GM12878 (cell line): ENCODE measurements around the gene FZD10. TPM values are rescaled to one million over a fixed set of nuclear protein-coding genes. Genes with fewer than 3 reads are reported as not detected.

ENCODE experiments used
- ATAC-seq: fragments of 200-7000 bp; cut with Tn5 transposase; 3 replicates; pipeline ENCODE4 v1.9.1; 2020; ENCODE audit warnings: mild to moderate bottlenecking, moderate library complexity
- BruUV-seq: library from RNA; stranded (reverse); fragments of 400-500 nt; replicated peaks from 2 replicates; lab custom pipeline; 2021; lab: Mats Ljungman, UMichigan
- CTCF ChIA-PET: fragments of 300-600 bp; sonication (Branson Sonifier 250); formaldehyde crosslinking; extraction: SDS; loops from one replicate; lab custom pipeline; 2021; ENCODE audit warnings: inconsistent platforms; lab: Yijun Ruan, JAX
- POLR2A ChIA-PET: fragments of 350-600 bp; formaldehyde crosslinking; extraction: SDS; loops from one replicate; lab custom pipeline; 2021; ENCODE audit warnings: inconsistent platforms; lab: Charles Lee
- RAD21 ChIA-PET: fragments of 300-600 bp; sonication (Branson Sonifier 250); formaldehyde crosslinking; loops from one replicate; lab custom pipeline; 2023; ENCODE audit warnings: antibody characterized with exemption; ENCODE audit not compliant: unreplicated experiment; lab: Charles Lee
- SMC1A ChIA-PET: fragments of 300-600 bp; sonication (Branson Sonifier 250); formaldehyde crosslinking; loops from one replicate; lab custom pipeline; 2023; ENCODE audit not compliant: unreplicated experiment, uncharacterized antibody; lab: Charles Lee
- DNase-seq: peaks from one replicate; pipeline ENCODE4 v3.0.0-alpha.2; 2011; ENCODE audit warnings: low read depth, low spot score
- FAIRE-seq: peaks from 3 replicates; lab custom pipeline; 2011; peaks lifted over from hg19 to GRCh38; lab: Jason Lieb, UNC
- H2AFZ ChIP-seq: 2 replicates; pipeline ENCODE4 v1.6.0; 2011; ENCODE audit warnings: low read depth, low read length, control low read depth; ENCODE audit not compliant: control insufficient read depth
- H3K27ac ChIP-seq: 2 replicates; pipeline ENCODE4 v1.5.1; 2011; ENCODE audit warnings: control low read depth; ENCODE audit not compliant: control insufficient read depth, insufficient read depth
- H3K27me3 ChIP-seq, 2 experiments: replicated peaks in 1 of 2; 2 replicates each; pipeline versions ENCODE4 v1.6.0 to v1.6.1; 2011; ENCODE audit warnings: low read length in 1 of 2; ENCODE audit not compliant: control insufficient read depth in 2 of 2, insufficient read depth in 2 of 2
- H3K36me3 ChIP-seq, 2 experiments: 2 replicates each; pipeline ENCODE4 v1.5.1; 2011; ENCODE audit warnings: low read length in 1 of 2; ENCODE audit not compliant: control insufficient read depth in 2 of 2, insufficient read depth in 2 of 2
- H3K4me1 ChIP-seq: 2 replicates; pipeline ENCODE4 v1.6.1; 2011; ENCODE audit warnings: mild to moderate bottlenecking, low read length, moderate library complexity, mixed read lengths; ENCODE audit not compliant: control insufficient read depth, insufficient read depth
- H3K4me2 ChIP-seq: 2 replicates; pipeline ENCODE4 v1.6.0; 2011; ENCODE audit warnings: control low read depth; ENCODE audit not compliant: control insufficient read depth, insufficient read depth
- H3K4me3 ChIP-seq: fragments of 200-600 bp; sonication (generic); 2 replicates; pipeline ENCODE4 v1.5.1; 2016
- H3K79me2 ChIP-seq: 2 replicates; pipeline ENCODE4 v1.6.0; 2011; ENCODE audit warnings: low read length; ENCODE audit not compliant: control insufficient read depth, insufficient read depth
- H3K9ac ChIP-seq: 2 replicates; pipeline ENCODE4 v1.8.0; 2011; ENCODE audit warnings: low read length, control low read depth, mixed read lengths; ENCODE audit not compliant: control insufficient read depth, insufficient read depth
- H3K9me3 ChIP-seq: replicated peaks from 3 replicates; pipeline ENCODE4 v1.5.1; 2011; ENCODE audit warnings: mild to moderate bottlenecking, low read length; ENCODE audit not compliant: control insufficient read depth, insufficient read depth
- H4K20me1 ChIP-seq: 2 replicates; pipeline ENCODE4 v1.6.0; 2011; ENCODE audit not compliant: control insufficient read depth, insufficient read depth
- ASH2L ChIP-seq: fragments of 300-600, 200-600 bp; sonication (generic); IDR thresholded peaks from 2 replicates; pipeline ENCODE4 v1.6.1; 2017; ENCODE audit warnings: low read depth, mild to moderate bottlenecking, borderline replicate concordance
- ELK1 ChIP-seq: IDR thresholded peaks from 2 replicates; pipeline ENCODE4 v1.6.1; 2012; ENCODE audit warnings: low read depth, low read length, improper control_type of control experiment
- IKZF1 ChIP-seq: fragments of 450-650 bp; conservative IDR thresholded peaks from 2 replicates; pipeline ENCODE4 v1.6.1; 2017; ENCODE audit warnings: antibody characterized with exemption, mild to moderate bottlenecking
- KAT2A ChIP-seq: conservative IDR thresholded peaks from 2 replicates; pipeline ENCODE4 v1.6.1; 2011; ENCODE audit warnings: low read depth, low read length; ENCODE audit not compliant: control insufficient read depth
- MEF2B ChIP-seq: fragments of 450-650 bp; IDR thresholded peaks from 2 replicates; pipeline ENCODE4 v1.6.1; 2018; ENCODE audit warnings: mild to moderate bottlenecking, moderate library complexity; ENCODE audit not compliant: partially characterized antibody, poor library complexity, severe bottlenecking
- NFYB ChIP-seq: IDR thresholded peaks from 2 replicates; pipeline ENCODE4 v1.6.1; 2011; ENCODE audit warnings: low read depth, mild to moderate bottlenecking, low read length, improper control_type of control experiment, moderate library complexity; ENCODE audit not compliant: insufficient read depth
- PML ChIP-seq: IDR thresholded peaks from 2 replicates; pipeline ENCODE4 v1.6.1; 2012; ENCODE audit warnings: low read length, inconsistent platforms
- POLR2AphosphoS5 ChIP-seq: IDR thresholded peaks from 2 replicates; pipeline ENCODE4 v1.6.1; 2011; ENCODE audit warnings: mild to moderate bottlenecking, low read length, inconsistent platforms
- SIX5 ChIP-seq: IDR thresholded peaks from 2 replicates; pipeline ENCODE4 v1.6.1; 2011; ENCODE audit warnings: mild to moderate bottlenecking, low read depth, low read length, moderate library complexity; ENCODE audit not compliant: severe bottlenecking
- SRF ChIP-seq, 2 experiments: IDR thresholded peaks; 2 replicates each; pipeline ENCODE4 v1.6.1; 2011; ENCODE audit warnings: low read depth in 2 of 2, low read length in 2 of 2, mild to moderate bottlenecking in 1 of 2, moderate library complexity in 1 of 2
- SUZ12 ChIP-seq: fragments of 200-600 bp; sonication (generic); IDR thresholded peaks from one replicate; pipeline ENCODE4 v1.6.1; 2018; ENCODE audit warnings: antibody characterized with exemption, mild to moderate bottlenecking; ENCODE audit not compliant: unreplicated experiment
- TCF3 ChIP-seq: IDR thresholded peaks from 2 replicates; pipeline ENCODE4 v1.6.1; 2012; ENCODE audit warnings: low read depth, mild to moderate bottlenecking, low read length, borderline replicate concordance; ENCODE audit not compliant: insufficient read depth
- ZNF274 ChIP-seq: IDR thresholded peaks from one replicate; pipeline ENCODE4 v1.8.0; 2011; ENCODE audit not compliant: insufficient read length, insufficient read depth
- ZSCAN29 ChIP-seq: fragments of 450-650 bp; IDR thresholded peaks from 2 replicates; pipeline ENCODE4 v1.6.1; 2017; ENCODE audit warnings: mild to moderate bottlenecking, moderate library complexity
- WGBS: methylation state at CpG from one replicate; pipeline ENCODE4 v1.1.6; 2016; ENCODE audit warnings: low lambda C conversion rate; ENCODE audit not compliant: insufficient replicate concordance, insufficient coverage; ENCODE audit errors: missing lambda C conversion rate; 5-methylcytosine and 5-hydroxymethylcytosine counted together
- in situ Hi-C: fragments of 300-500 bp; cut with MboI; formaldehyde crosslinking; loops from 9 replicates; pipeline ENCODE4 v1.14.3; 2018; ENCODE audit warnings: mixed read lengths
- intact Hi-C: fragments of 100-400 bp; cut with micrococcal nuclease; formaldehyde crosslinking; loops from one replicate; pipeline ENCODE4 v1.14.2; 2022; ENCODE audit not compliant: unreplicated experiment
- polyA plus RNA-seq, 11 experiments: library from polyadenylated mRNA; depleted of rRNA in 4 of 11; unstranded in 6 of 11; stranded (reverse) in 5 of 11; fragments of >200 nt; fragmentation: Nextera tagmentation in 4 of 11; fragmentation: Illumina TruSeq in 1 of 11; extraction: Ambion mirVana in 4 of 11; extraction: Trizol in 1 of 11; gene quantifications; 1 replicate in 1 of 11; 2 replicates in 10 of 11; pipeline versions ENCODE4 v1.2.1 to v1.2.3, GENCODE V29; 2011 to 2016; ENCODE audit warnings: inconsistent platforms in 2 of 11, missing spikeins in 2 of 11, low read depth in 1 of 11
- total RNA-seq, 4 experiments: library from RNA; depleted of rRNA in 3 of 4; stranded (reverse); fragments of >200 nt in 3 of 4; fragmentation: Illumina TruSeq in 1 of 4; extraction: Trizol in 1 of 4; gene quantifications; 2 replicates each; pipeline versions ENCODE4 v1.2.1 to v1.2.3, GENCODE V29; 2013 to 2021
- TF ChIP-seq, protein P1 (sequence below): fragments of 150-350 bp; IDR thresholded peaks from 2 replicates; pipeline ENCODE4 v1.6.1; 2016; ENCODE audit warnings: low read depth, low read length

FZD10 gene
- total and polyA plus RNA-seq, 10 of the 15 experiments (the other 5 are each of a cell fraction or from before 2014, with no cell fraction given), result not detected

DNA sequence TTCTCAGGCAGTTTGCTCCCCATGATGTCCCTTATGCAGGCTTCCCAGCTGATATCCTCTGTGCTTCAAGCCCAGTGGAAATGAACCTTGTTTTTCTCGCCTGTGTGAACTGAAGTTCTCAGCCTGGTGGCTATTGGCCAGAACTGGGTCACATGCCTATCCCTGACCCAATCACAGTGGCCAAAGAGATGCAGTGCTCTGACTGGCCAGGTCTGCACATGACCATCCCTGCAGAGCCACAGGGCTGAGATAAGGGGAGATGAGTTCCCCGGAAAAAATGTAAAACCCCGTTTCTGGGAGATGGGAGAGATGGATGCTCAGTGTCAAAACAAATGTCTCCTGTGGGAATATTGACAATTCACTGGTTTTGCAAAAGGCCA lies 34.7 kb upstream of the FZD10 start:
- no peak for TF ChIP-seq KAT2A
- TF ChIP-seq PML, result no peak
- no peak for TF ChIP-seq POLR2AphosphoS5
- no peak for TF ChIP-seq NFYB
- TF ChIP-seq SIX5, result no peak
- no peak for TF ChIP-seq IKZF1
- TF ChIP-seq, protein P1, sequence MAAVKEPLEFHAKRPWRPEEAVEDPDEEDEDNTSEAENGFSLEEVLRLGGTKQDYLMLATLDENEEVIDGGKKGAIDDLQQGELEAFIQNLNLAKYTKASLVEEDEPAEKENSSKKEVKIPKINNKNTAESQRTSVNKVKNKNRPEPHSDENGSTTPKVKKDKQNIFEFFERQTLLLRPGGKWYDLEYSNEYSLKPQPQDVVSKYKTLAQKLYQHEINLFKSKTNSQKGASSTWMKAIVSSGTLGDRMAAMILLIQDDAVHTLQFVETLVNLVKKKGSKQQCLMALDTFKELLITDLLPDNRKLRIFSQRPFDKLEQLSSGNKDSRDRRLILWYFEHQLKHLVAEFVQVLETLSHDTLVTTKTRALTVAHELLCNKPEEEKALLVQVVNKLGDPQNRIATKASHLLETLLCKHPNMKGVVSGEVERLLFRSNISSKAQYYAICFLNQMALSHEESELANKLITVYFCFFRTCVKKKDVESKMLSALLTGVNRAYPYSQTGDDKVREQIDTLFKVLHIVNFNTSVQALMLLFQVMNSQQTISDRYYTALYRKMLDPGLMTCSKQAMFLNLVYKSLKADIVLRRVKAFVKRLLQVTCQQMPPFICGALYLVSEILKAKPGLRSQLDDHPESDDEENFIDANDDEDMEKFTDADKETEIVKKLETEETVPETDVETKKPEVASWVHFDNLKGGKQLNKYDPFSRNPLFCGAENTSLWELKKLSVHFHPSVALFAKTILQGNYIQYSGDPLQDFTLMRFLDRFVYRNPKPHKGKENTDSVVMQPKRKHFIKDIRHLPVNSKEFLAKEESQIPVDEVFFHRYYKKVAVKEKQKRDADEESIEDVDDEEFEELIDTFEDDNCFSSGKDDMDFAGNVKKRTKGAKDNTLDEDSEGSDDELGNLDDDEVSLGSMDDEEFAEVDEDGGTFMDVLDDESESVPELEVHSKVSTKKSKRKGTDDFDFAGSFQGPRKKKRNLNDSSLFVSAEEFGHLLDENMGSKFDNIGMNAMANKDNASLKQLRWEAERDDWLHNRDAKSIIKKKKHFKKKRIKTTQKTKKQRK, result no peak
- TF ChIP-seq SRF (IDR thresholded peaks at IDR 0.05; ENCODE audit: low read depth in 2 of 2, low read length in 2 of 2), result no peak
- TF ChIP-seq TCF3, result no peak
- no peak for TF ChIP-seq ZNF274
- no peak for TF ChIP-seq ZSCAN29
- TF ChIP-seq MEF2B, result no peak
- TF ChIP-seq ELK1, result no peak
- no peak for TF ChIP-seq SUZ12
- no peak for TF ChIP-seq ASH2L
- CTCF ChIA-PET, result no interaction called here
- no peak for DNase-seq
- RAD21 ChIA-PET, result no interaction called here
- H3K79me2 ChIP-seq, result no peaks in the 10 kb centered on the region
- SMC1A ChIA-PET, result no interaction called here
- H3K9me3 ChIP-seq, result no peaks in the 10 kb centered on the region; the same call in 2 of the 3 replicates
- no peak overlapping the region for H3K4me2 ChIP-seq
- no peak for FAIRE-seq
- H3K27me3 ChIP-seq, result no peaks in the 10 kb centered on the region
- H3K9ac ChIP-seq, result no peak overlapping the region
- no peaks in the 10 kb centered on the region for H4K20me1 ChIP-seq
- in situ Hi-C loops, result no loop called here
- no TSS peak for BruUV-seq
- no peak for ATAC-seq
- H3K4me1 ChIP-seq, result no peaks in the 10 kb centered on the region
- no peak overlapping the region for H3K27ac ChIP-seq
- intact Hi-C loops, result no loop called here
- POLR2A ChIA-PET, result no interaction called here
- no peaks in the 10 kb centered on the region for H3K36me3 ChIP-seq
- 26% methylated on average over 3 of the region's 3 CpGs for WGBS
- H2AFZ ChIP-seq, result no peak overlapping the region
- H3K4me3 ChIP-seq, result no peak overlapping the region
